Measurements from ENCODE around the gene COA7. TPM values are rescaled to one million over a fixed set of nuclear protein-coding genes. Genes with fewer than 3 reads are reported as not detected.

Gene COA7
- total and polyA plus RNA-seq, 2 of the 8 experiments (the other 6 are each of a cell fraction or from before 2014, with no cell fraction given) = 23.2 to 61.8 TPM

- no peak overlapping the region for H2BK15ac ChIP-seq (ENCODE audit: low read length)
- no peak overlapping the region for H3K4me3 ChIP-seq (ENCODE audit: extremely low read depth in 1 of 4, insufficient read depth in 2 of 4, low read depth in 3 of 4, low read length in 4 of 4)
- H4K8ac ChIP-seq (ENCODE audit: extremely low read depth, insufficient read depth, low read length) = no peak overlapping the region
- no peak overlapping the region for H3K23ac ChIP-seq (ENCODE audit: insufficient read length)
- H3K14ac ChIP-seq (ENCODE audit: insufficient read length) = no peak overlapping the region
- H2BK12ac ChIP-seq (ENCODE audit: low read depth, low read length) = no peak overlapping the region
- H3K4me2 ChIP-seq (ENCODE audit: insufficient read depth in 1 of 2, low read depth in 2 of 2, low read length in 2 of 2) = no peak overlapping the region
- no peaks in the 10 kb centered on the region for H3K4me1 ChIP-seq (replicated peaks in 1 of 4; ENCODE audit: control insufficient read depth in 3 of 4, insufficient read depth in 4 of 4, low read length in 3 of 4)
- no peaks in the 10 kb centered on the region for H3K36me3 ChIP-seq (ENCODE audit: control insufficient read depth in 2 of 4, insufficient read depth in 4 of 4, low read length in 3 of 4)
- H2BK120ac ChIP-seq (replicated peaks; ENCODE audit: low read depth, low read length) = no peak overlapping the region
- H4K20me1 ChIP-seq (replicated peaks in 1 of 2; ENCODE audit: control insufficient read depth in 1 of 2, insufficient read depth in 2 of 2, low read length in 2 of 2) = no peaks in the 10 kb centered on the region
- no peak overlapping the region for H2BK20ac ChIP-seq (ENCODE audit: low read length)
- no peak overlapping the region for H3K56ac ChIP-seq (replicated peaks; ENCODE audit: insufficient read length, low read depth, low read length)
- no peak overlapping the region for H4K5ac ChIP-seq (ENCODE audit: insufficient read length, low read depth, low read length)
- H2AK5ac ChIP-seq (ENCODE audit: low read depth, low read length) = no peak overlapping the region
- H3K18ac ChIP-seq (ENCODE audit: extremely low read depth, low read length) = no peak overlapping the region
- H2AFZ ChIP-seq (ENCODE audit: low read length) = no peak overlapping the region
- H2BK5ac ChIP-seq (ENCODE audit: low read depth, low read length) = no peak overlapping the region
- H3K9ac ChIP-seq (replicated peaks in 1 of 4; ENCODE audit: extremely low read depth in 1 of 4, low read depth in 3 of 4, low read length in 3 of 4) = no peak overlapping the region
- H3K23me2 ChIP-seq (ENCODE audit: low read depth, low read length) = no peaks in the 10 kb centered on the region
- no peak overlapping the region for H4K91ac ChIP-seq (replicated peaks; ENCODE audit: insufficient read length, low read length)
- no peaks in the 10 kb centered on the region for H3K27me3 ChIP-seq (replicated peaks in 1 of 4; ENCODE audit: control insufficient read depth in 3 of 4, extremely low read depth in 1 of 4, insufficient read depth in 3 of 4, low read length in 3 of 4)
- FAIRE-seq (no peak), DNase-seq (ENCODE audit: low read depth in 1 of 2, low spot score in 2 of 2) (no peak)
- no peaks in the 10 kb centered on the region for H3K9me3 ChIP-seq (ENCODE audit: insufficient read depth in 2 of 2, low read depth in 1 of 2, low read length in 1 of 2)
- POLR2A ChIA-PET (ENCODE audit: partially characterized antibody) = interaction anchor here (1.2 kb wide), 1 partner anchor 80 kb away, joined by 3 read pairs; no protein-coding TSS in a partner anchor
- CTCF ChIA-PET (ENCODE audit: partially characterized antibody) = no interaction called here
- H3K79me2 ChIP-seq (ENCODE audit: control insufficient read depth in 1 of 2, insufficient read depth in 2 of 2, low read length in 2 of 2) = no peaks in the 10 kb centered on the region
- H3K4ac ChIP-seq (replicated peaks; ENCODE audit: insufficient read length, low read depth, low read length) = no peak overlapping the region
- no peaks in the 10 kb centered on the region for H3K79me1 ChIP-seq (ENCODE audit: low read depth, low read length)
- WGBS, 2 experiments (ENCODE audit: extremely low coverage in 1 of 2, insufficient coverage in 1 of 2, insufficient read length in 1 of 2, insufficient replicate concordance in 2 of 2, low coverage in 1 of 2, low lambda C conversion rate in 2 of 2, missing lambda C conversion rate in 1 of 2) = 83% methylated on average over 5 of the region's 5 CpGs; no CpG with 5 or more reads in 1 of the 2 experiments
- no peak overlapping the region for H3K27ac ChIP-seq (ENCODE audit: low read depth, low read length)
- no peak for TF ChIP-seq PHF8 (conservative IDR thresholded peaks at IDR 0.05; ENCODE audit: low read depth, low read length)
- TF ChIP-seq CEBPB (IDR thresholded peaks at IDR 0.05; ENCODE audit: low read depth, low read length) = no peak
- TF ChIP-seq ATF3 (IDR thresholded peaks at IDR 0.05; ENCODE audit: insufficient read depth, low read depth, low read length) = no peak
- no peak for TF ChIP-seq ATF2 (IDR thresholded peaks at IDR 0.05; ENCODE audit: low read length)
- TF ChIP-seq BACH1 (IDR thresholded peaks at IDR 0.05; ENCODE audit: low read length) = no peak
- TF ChIP-seq NRF1 (IDR thresholded peaks at IDR 0.05; ENCODE audit: low read depth, low read length) = no peak
- no peak for TF ChIP-seq TAF7 (optimal IDR thresholded peaks at IDR 0.05; ENCODE audit: borderline replicate concordance, low read depth, low read length)
- TF ChIP-seq KDM5A (IDR thresholded peaks at IDR 0.05; ENCODE audit: low read length) = no peak
- no peak for TF ChIP-seq SRF (IDR thresholded peaks at IDR 0.05; ENCODE audit: low read depth, low read length)
- TF ChIP-seq JUN (IDR thresholded peaks at IDR 0.05; ENCODE audit: low read depth, low read length) = no peak
- TF ChIP-seq RBBP5 (IDR thresholded peaks at IDR 0.05; ENCODE audit: borderline replicate concordance, low read depth, low read length) = no peak
These were observed 44.8 kb downstream of the COA7 start for GRCh38 chr1:52653207-52653849.
